Nephron progenitor cell (in vitro differentiated cells): Measurements from ENCODE around the gene ZNF329.

Source experiments
- DNase-seq: peaks from one replicate; pipeline ENCODE4 v3.0.0; 2021
- H3K27ac Mint-ChIP-seq: 2 replicates; pipeline ENCODE4 v1.8.0; 2021; ENCODE audit warnings: mild to moderate bottlenecking, moderate library complexity, mixed read lengths
- H3K27me3 Mint-ChIP-seq: 2 replicates; pipeline ENCODE4 v1.8.0; 2021; ENCODE audit warnings: mild to moderate bottlenecking, low read depth, mixed read lengths; ENCODE audit not compliant: poor library complexity
- H3K36me3 Mint-ChIP-seq: 2 replicates; pipeline ENCODE4 v1.8.0; 2021; ENCODE audit warnings: low read depth, mixed read lengths
- H3K4me1 Mint-ChIP-seq: 2 replicates; pipeline ENCODE4 v1.8.0; 2021; ENCODE audit warnings: mixed read lengths
- H3K4me3 Mint-ChIP-seq: 2 replicates; pipeline ENCODE4 v1.8.0; 2021; ENCODE audit warnings: mild to moderate bottlenecking, moderate library complexity, mixed read lengths
- H3K9me3 Mint-ChIP-seq: 2 replicates; pipeline ENCODE4 v1.8.0; 2021; ENCODE audit warnings: mild to moderate bottlenecking, moderate library complexity, mixed read lengths
- TF ChIP-seq, protein P1 (sequence below): fragments of 200-600 bp; sonication (generic); IDR thresholded peaks from 2 replicates; pipeline ENCODE4 v1.5.0; 2021; ENCODE audit warnings: antibody characterized with exemption

Gene ZNF329

DNA sequence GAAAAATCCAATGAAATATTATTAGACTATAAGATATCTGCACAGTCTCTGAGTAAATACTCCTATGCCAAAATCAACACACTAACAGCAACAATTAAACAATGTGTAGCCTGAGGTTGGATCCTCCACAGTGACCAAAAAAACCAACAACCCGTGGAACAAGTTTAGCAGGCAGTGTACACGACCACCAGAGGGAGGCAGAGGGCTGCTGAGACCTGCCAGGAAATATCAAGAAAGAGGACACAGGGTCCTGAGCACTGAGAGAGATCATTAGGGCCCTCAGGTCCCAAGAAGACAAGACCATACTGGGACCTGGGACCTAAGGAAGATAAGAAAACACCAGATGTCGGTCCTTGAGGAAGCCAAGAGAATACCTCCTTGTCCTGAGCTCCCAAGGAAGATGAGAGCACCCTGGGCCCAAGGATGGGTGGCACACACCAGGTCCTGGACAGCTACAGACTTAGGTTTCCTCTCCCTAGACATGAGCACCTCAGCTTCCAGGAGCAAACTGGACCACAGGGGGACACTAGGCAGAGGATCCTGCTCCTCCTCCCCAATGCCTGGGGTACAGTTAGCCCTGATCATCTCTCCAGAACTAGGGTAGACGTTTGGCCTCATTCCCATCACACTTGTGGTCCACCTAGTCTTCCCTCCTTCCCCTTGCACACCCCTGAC is 31.4 kb upstream of the ZNF329 start:
- peak; percentile 30 for DNase-seq
- Mint-ChIP-seq H3K27ac (peak overlapping the region; percentile 73), H3K9me3 (peaks cover 96% of the 10 kb centered on the region), H3K27me3 (peaks cover 4% of the 10 kb centered on the region), H3K4me3 (peak overlapping the region; percentile 95), H3K4me1 (peaks cover 8% of the 10 kb centered on the region), H3K36me3 (peaks cover 92% of the 10 kb centered on the region)
- TF ChIP-seq, protein P1, sequence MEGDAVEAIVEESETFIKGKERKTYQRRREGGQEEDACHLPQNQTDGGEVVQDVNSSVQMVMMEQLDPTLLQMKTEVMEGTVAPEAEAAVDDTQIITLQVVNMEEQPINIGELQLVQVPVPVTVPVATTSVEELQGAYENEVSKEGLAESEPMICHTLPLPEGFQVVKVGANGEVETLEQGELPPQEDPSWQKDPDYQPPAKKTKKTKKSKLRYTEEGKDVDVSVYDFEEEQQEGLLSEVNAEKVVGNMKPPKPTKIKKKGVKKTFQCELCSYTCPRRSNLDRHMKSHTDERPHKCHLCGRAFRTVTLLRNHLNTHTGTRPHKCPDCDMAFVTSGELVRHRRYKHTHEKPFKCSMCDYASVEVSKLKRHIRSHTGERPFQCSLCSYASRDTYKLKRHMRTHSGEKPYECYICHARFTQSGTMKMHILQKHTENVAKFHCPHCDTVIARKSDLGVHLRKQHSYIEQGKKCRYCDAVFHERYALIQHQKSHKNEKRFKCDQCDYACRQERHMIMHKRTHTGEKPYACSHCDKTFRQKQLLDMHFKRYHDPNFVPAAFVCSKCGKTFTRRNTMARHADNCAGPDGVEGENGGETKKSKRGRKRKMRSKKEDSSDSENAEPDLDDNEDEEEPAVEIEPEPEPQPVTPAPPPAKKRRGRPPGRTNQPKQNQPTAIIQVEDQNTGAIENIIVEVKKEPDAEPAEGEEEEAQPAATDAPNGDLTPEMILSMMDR = no peak

DNA sequence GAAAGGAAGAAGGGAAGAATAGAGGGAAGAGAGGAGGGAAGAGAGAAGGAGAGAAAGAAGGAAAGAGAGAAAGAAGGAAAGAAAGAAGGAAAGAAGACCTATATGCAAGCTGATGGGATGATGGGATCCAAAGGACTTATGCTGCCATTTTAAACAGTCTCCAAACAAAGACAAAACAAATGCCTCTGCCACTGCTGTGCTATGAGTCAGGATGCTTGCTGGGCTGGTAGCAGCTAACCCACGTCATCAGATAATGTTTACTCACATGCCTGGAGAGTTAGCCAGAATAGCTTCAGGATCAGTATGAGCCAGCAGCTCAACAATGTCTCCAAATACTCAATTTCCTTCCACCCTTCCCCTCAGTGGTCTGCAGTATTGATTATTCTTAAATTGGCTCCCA is 20.3 kb upstream of the ZNF329 start:
- Mint-ChIP-seq H3K27me3 (peaks cover 6% of the 10 kb centered on the region), H3K36me3 (peaks cover 12% of the 10 kb centered on the region), H3K27ac (no peak overlapping the region), H3K9me3 (peaks cover 89% of the 10 kb centered on the region), H3K4me3 (no peak overlapping the region), H3K4me1 (no peaks in the 10 kb centered on the region)
- DNase-seq = no peak
- TF ChIP-seq, protein P1 = no peak

DNA sequence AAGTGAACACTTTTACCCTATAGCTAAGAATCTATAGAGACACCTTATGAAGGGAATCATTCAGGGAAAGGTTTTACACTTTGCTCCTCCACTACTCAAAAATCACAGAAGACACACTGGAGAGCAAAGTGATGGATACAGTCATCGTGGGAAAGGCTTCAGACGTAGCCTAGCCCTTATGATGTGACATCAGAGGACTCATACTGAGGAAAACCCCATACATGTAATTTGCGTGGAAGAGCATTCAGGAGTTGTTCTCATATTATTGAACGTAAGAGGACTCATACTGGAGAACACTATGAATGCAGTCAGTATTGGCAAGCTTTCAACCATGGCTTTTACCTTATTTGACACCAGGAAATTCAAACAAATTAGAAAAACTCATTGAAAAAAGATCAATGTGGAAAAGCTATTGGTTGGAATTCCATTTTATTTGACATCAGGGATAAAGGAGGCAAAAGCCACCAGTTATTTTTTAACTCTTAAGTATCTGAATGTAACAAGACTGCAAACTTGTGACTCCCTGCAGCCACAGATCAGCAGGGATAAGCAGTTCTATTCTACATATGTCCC is 16.2 kb upstream of the ZNF329 start:
- peaks cover 10% of the 10 kb centered on the region for H3K27me3 Mint-ChIP-seq
- H3K4me1 Mint-ChIP-seq = no peaks in the 10 kb centered on the region
- H3K4me3 Mint-ChIP-seq = no peak overlapping the region
- no peak overlapping the region for H3K27ac Mint-ChIP-seq
- H3K9me3 Mint-ChIP-seq = peaks cover 91% of the 10 kb centered on the region
- TF ChIP-seq, protein P1 = no peak
- H3K36me3 Mint-ChIP-seq = peaks cover 11% of the 10 kb centered on the region
- no peak for DNase-seq

DNA sequence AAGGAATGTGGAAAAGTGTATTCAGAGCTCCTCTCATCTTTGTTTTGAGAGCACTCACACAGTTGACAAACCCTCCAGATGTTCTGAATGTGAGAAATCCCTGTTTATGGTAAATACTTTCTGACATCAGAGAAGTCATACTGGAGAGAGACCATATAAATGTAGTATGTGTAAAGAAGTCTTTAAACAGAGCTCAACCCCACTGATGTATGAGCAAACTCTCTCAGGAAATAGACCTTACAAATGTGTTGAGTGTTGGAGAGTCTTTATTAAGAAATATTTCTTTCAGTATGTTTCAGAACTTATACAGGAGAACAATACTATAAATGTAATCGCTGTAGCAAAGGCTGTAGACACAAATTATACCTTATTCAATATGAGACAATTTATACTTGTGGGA is 15.7 kb upstream of the ZNF329 start:
- Mint-ChIP-seq H3K27ac (no peak overlapping the region), H3K27me3 (peaks cover 10% of the 10 kb centered on the region), H3K4me1 (no peaks in the 10 kb centered on the region), H3K4me3 (no peak overlapping the region), H3K36me3 (peaks cover 11% of the 10 kb centered on the region), H3K9me3 (peaks cover 91% of the 10 kb centered on the region)
- no peak for DNase-seq
- TF ChIP-seq, protein P1 = no peak

DNA sequence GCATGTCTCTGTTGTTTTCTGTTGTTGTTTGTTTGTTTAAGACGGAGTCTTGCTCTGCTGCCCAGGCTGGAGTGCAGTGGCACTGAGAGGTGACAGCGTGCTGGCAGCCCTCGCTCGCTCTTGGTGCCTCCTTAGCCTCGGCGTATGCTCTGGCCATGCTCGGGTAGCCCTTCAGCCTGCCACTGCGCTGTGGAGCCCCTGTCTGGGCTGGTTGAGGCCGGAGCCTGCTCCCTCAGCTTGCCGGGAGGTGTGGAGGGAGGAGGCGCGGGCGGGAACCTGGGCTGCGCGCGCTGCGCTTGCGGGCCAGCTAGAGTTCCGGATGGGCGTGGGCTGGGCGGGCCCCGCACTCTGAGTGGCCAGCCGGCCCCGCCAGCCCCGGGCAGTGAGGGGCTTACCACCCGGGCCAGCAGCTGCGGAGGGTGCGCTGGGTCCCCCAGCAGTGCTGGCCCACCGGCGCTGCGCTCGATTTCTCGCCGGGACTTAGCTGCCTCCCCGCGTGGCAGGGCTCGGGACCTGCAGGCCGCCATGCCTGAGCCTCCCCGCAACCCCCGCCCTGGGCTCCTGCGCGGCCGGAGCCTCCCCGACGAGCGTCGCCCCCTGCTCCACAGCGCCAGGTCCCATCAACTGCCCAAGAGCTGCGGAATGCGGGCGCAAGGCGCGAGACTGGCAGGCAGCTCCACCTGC is 6.6 kb upstream of the ZNF329 start:
- no peak for DNase-seq
- Mint-ChIP-seq H3K4me1 (peaks cover 6% of the 10 kb centered on the region), H3K9me3 (peaks cover 86% of the 10 kb centered on the region), H3K36me3 (peaks cover 20% of the 10 kb centered on the region), H3K27ac (no peak overlapping the region), H3K27me3 (no peaks in the 10 kb centered on the region), H3K4me3 (no peak overlapping the region)
- TF ChIP-seq, protein P1 = no peak
